ENCODE measurements around the gene DDAH1. TPM values are rescaled to one million over a fixed set of nuclear protein-coding genes. Genes with fewer than 3 reads are reported as not detected.

Gene DDAH1
- total RNA-seq, 1 experiment from 2014 or later = 36.3 TPM

DNA sequence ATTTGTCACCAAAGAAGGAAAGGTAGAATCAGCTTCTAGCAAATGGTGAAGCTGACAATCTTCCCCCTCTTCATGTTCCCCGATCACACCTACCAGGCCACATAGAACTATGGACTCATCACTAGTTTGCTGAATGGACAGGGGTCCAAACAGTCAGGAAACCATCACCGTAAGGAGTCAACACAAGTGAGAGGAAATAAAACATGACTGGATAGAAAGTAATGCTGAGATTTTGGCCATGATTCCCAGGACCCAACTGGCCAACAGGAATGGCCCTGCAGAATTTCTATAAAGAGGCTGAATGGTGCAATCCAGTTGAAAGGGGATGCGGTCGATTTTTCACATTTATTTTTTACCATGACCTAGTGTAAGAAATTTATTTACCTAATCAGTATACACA lies 10.7 kb downstream of the DDAH1 start:
- H3K4me1 Mint-ChIP-seq = peaks cover 0 to 4% of the 10 kb centered on the region in 2 experiments; a peak in 1 of 4 replicates
- Histone ChIP-seq H3K56ac (ENCODE audit: insufficient read length, low read depth, low read length) (no peak overlapping the region), H2BK12ac (ENCODE audit: insufficient read length, low read depth, low read length) (no peak overlapping the region), H3K23ac (ENCODE audit: insufficient read length, low read depth, low read length) (no peak overlapping the region), H2AK5ac (ENCODE audit: insufficient read length, low read length) (no peak overlapping the region), H3K27ac (ENCODE audit: insufficient read length, low read depth, low read length) (no peak overlapping the region), H4K91ac (ENCODE audit: insufficient read length, low read depth, low read length) (no peak overlapping the region), H2BK15ac (ENCODE audit: low read depth, low read length) (no peak overlapping the region), H2BK120ac (ENCODE audit: low read depth, low read length, poor library complexity, severe bottlenecking) (no peak overlapping the region), H4K8ac (replicated peaks; ENCODE audit: insufficient read length, low read depth, low read length) (no peak overlapping the region), H2BK5ac (ENCODE audit: insufficient read length, low read length) (no peak overlapping the region), H3K4me1 (ENCODE audit: insufficient read depth, low read length) (no peaks in the 10 kb centered on the region), H3K4me2 (ENCODE audit: insufficient read depth, insufficient read length, low read length) (no peak overlapping the region), H3K79me2 (ENCODE audit: insufficient read depth, low read length) (no peaks in the 10 kb centered on the region), H3K79me1 (ENCODE audit: insufficient read depth, low read depth, low read length, poor library complexity, severe bottlenecking) (no peaks in the 10 kb centered on the region), H4K5ac (ENCODE audit: insufficient read length, low read depth, low read length) (no peak overlapping the region), H3K4ac (ENCODE audit: low read depth, low read length) (no peak overlapping the region), H2BK20ac (ENCODE audit: low read depth, low read length, poor library complexity, severe bottlenecking) (no peak overlapping the region), H3K27me3 (ENCODE audit: insufficient read depth, low read length) (no peaks in the 10 kb centered on the region), H3K14ac (ENCODE audit: insufficient read depth, low read length) (no peak overlapping the region), H3K9me3 (ENCODE audit: control insufficient read depth, low read depth, low read length) (no peaks in the 10 kb centered on the region), H3K23me2 (ENCODE audit: insufficient read length, low read depth, low read length, poor library complexity, severe bottlenecking) (no peaks in the 10 kb centered on the region), H3T11ph (ENCODE audit: low read length) (no peak overlapping the region), H4K20me1 (ENCODE audit: control insufficient read depth, insufficient read depth, insufficient read length) (no peaks in the 10 kb centered on the region), H3K18ac (ENCODE audit: insufficient read length, low read depth, low read length) (no peak overlapping the region), H3K9ac (ENCODE audit: extremely low read depth, insufficient read length, low read length) (no peak overlapping the region), H2AFZ (ENCODE audit: low read length) (no peak overlapping the region)
- TF ChIP-seq, protein P1, sequence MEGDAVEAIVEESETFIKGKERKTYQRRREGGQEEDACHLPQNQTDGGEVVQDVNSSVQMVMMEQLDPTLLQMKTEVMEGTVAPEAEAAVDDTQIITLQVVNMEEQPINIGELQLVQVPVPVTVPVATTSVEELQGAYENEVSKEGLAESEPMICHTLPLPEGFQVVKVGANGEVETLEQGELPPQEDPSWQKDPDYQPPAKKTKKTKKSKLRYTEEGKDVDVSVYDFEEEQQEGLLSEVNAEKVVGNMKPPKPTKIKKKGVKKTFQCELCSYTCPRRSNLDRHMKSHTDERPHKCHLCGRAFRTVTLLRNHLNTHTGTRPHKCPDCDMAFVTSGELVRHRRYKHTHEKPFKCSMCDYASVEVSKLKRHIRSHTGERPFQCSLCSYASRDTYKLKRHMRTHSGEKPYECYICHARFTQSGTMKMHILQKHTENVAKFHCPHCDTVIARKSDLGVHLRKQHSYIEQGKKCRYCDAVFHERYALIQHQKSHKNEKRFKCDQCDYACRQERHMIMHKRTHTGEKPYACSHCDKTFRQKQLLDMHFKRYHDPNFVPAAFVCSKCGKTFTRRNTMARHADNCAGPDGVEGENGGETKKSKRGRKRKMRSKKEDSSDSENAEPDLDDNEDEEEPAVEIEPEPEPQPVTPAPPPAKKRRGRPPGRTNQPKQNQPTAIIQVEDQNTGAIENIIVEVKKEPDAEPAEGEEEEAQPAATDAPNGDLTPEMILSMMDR (conservative IDR thresholded peaks at IDR 0.05) = no peak
- no peak overlapping the region for H3K4me3 Mint-ChIP-seq
- no peaks in the 10 kb centered on the region for H3K9me3 Mint-ChIP-seq
- WGBS (ENCODE audit: extremely low coverage, insufficient read length, low lambda C conversion rate) = no CpG with 5 or more reads among the region's 4 CpGs
- no peak overlapping the region for H3K27ac Mint-ChIP-seq
- DNase-seq = no peak
- H3K36me3 Mint-ChIP-seq (ENCODE audit: insufficient read depth in 1 of 3, low read depth in 3 of 3) = no peaks in the 10 kb centered on the region; a peak in 1 of 7 replicates
- no peaks in the 10 kb centered on the region for H3K27me3 Mint-ChIP-seq (ENCODE audit: low read depth)

All from H9 (cell line).